Activated CD4-positive, alpha-beta T cell treated with anti-CD3 and anti-CD28 coated beads, Interleukin-2, amount 50 U/mL, for 24 hours (primary cell): ENCODE measurements around the gene ALDH3A2.
A peak's percentile ranks its signal among the peaks of the same experiment; 100 is the strongest.

ENCODE experiments used
- DNase-seq, 2 donors: peaks; one replicate each; pipeline ENCODE4 v3.0.0-alpha.2; 2020; ENCODE audit warnings: low read depth in 1 of 2, low spot score in 1 of 2

ALDH3A2 gene

GRCh38 chr17:19648475-19649273 lies at the start of gene ALDH3A2:
Gene ALDH3A2, plus strand, starts transcription at chr17:19648751. Its CDS starts 221 bp downstream, at chr17:19648972.
- DNase-seq = peak; percentile 86 to 88

- no peak for DNase-seq
These were observed 38.2 kb upstream of the ALDH3A2 start for GRCh38 chr17:19610311-19610710.

- DNase-seq = no peak
These were observed 37.7 kb upstream of the ALDH3A2 start for GRCh38 chr17:19610879-19611278.

- DNase-seq = no peak
These were observed 34.6 kb upstream of the ALDH3A2 start for GRCh38 chr17:19613979-19614378.

- no peak for DNase-seq
These were observed 33.7 kb upstream of the ALDH3A2 start for GRCh38 chr17:19614900-19615299.

GRCh38 chr17:19618015-19618414 lies 30.5 kb upstream of the ALDH3A2 start:
- no peak for DNase-seq

GRCh38 chr17:19619705-19620325 lies 28.7 kb upstream of the ALDH3A2 start:
- no peak for DNase-seq

GRCh38 chr17:19621697-19622096 lies 26.9 kb upstream of the ALDH3A2 start:
- DNase-seq = no peak

- DNase-seq = no peak
These were observed 22.5 kb upstream of the ALDH3A2 start for GRCh38 chr17:19626079-19626478.

- no peak for DNase-seq
These were observed 19.1 kb upstream of the ALDH3A2 start for GRCh38 chr17:19629449-19629848.

- DNase-seq = no peak
These were observed 18.5 kb upstream of the ALDH3A2 start for GRCh38 chr17:19630035-19630434.

GRCh38 chr17:19630661-19631060 lies 17.9 kb upstream of the ALDH3A2 start:
- DNase-seq = no peak

- no peak for DNase-seq
These were observed 16.6 kb upstream of the ALDH3A2 start for GRCh38 chr17:19631905-19632304.

GRCh38 chr17:19641687-19642372 lies 6.7 kb upstream of the ALDH3A2 start:
- no peak for DNase-seq

GRCh38 chr17:19642373-19642893 lies 6.1 kb upstream of the ALDH3A2 start:
- DNase-seq = no peak

GRCh38 chr17:19644493-19645210 lies 3.9 kb upstream of the ALDH3A2 start:
- no peak for DNase-seq

GRCh38 chr17:19645734-19646201 lies 2.8 kb upstream of the ALDH3A2 start:
- DNase-seq = peak in 1 of 2 donors; percentile 46

- DNase-seq = no peak
These were observed 1.5 kb upstream of the ALDH3A2 start for GRCh38 chr17:19646788-19647696.

GRCh38 chr17:19647697-19648474 lies 665 bp upstream of the ALDH3A2 start:
- DNase-seq = peak; percentile 11 to 20
